IPS-NIHi7 (cell line): Measurements from ENCODE around the gene PCDH9.
"Not testable (repeated sequence)": the region's sequence is repeated elsewhere in the genome, so short reads cannot be mapped to it uniquely, and the experiment has no call there.

ENCODE experiments used
- DNase-seq: peaks from one replicate; pipeline ENCODE4 v3.0.0; 2012; ENCODE audit warnings: mixed read lengths; ENCODE audit errors: extremely low spot score

Gene PCDH9

GRCh38 chr13:66273011-66273410 is 957.1 kb downstream of the PCDH9 start:
- DNase-seq: no peak

GRCh38 chr13:66266761-66267160 is 963.4 kb downstream of the PCDH9 start:
- DNase-seq: no peak

GRCh38 chr13:66266348-66266747 is 963.8 kb downstream of the PCDH9 start:
- DNase-seq: no peak

- DNase-seq: no peak
Observed at GRCh38 chr13:66265371-66265770, 964.8 kb downstream of the PCDH9 start.

- no peak for DNase-seq
Observed at GRCh38 chr13:66264971-66265370, 965.2 kb downstream of the PCDH9 start.

GRCh38 chr13:66262330-66262729 is 967.8 kb downstream of the PCDH9 start:
- no peak for DNase-seq

- not testable (repeated sequence) for DNase-seq
Observed at GRCh38 chr13:66259426-66259825, 970.7 kb downstream of the PCDH9 start.
